Stimulated activated CD4-positive, alpha-beta T cell treated with anti-CD3 and anti-CD28 coated beads, Interleukin-12 subunit alpha, Interleukin-12 subunit beta, amount 100 ng/mL, for 24 hours (primary cell): ENCODE data around the gene NSDHL.
"Not testable (repeated sequence)": the region's sequence is repeated elsewhere in the genome, so short reads cannot be mapped to it uniquely, and the experiment has no call there.

Source experiments
- DNase-seq, 2 experiments: peaks; one replicate each; pipeline ENCODE4 v3.0.0-alpha.2; 2020; ENCODE audit warnings: low read depth in 2 of 2

The NSDHL gene

DNA sequence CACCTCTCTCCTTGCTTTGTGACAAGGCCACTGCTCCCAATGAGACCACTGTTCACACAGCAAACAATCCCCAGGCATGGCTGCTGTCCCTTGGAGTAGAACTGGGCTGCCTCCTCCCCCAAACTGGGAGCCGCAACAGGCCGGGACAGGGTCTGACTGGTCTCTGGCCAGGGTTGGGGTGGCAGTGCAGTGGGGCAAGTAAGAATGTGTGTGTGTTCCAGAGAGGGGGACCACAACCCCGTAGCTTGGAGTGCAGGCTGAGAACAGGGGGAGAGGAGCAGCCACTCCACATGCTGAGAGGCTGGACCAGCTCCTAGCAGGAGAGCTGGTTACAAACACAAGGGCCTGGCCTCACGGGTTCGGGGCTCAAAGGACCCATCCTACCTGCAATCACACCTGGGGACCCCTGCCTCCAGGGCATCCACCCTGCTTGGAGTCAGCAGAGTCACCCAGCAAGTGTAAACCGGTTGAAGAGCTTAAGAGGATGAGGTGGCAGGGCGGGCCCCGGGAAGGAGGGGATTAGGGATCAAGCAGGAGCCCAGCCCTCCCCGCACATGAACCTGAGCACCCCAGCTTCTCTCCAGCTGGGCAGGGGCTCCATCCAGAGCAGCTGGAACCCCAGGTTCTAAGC, 63.2 kb downstream of the NSDHL start:
- no peak for DNase-seq

DNA sequence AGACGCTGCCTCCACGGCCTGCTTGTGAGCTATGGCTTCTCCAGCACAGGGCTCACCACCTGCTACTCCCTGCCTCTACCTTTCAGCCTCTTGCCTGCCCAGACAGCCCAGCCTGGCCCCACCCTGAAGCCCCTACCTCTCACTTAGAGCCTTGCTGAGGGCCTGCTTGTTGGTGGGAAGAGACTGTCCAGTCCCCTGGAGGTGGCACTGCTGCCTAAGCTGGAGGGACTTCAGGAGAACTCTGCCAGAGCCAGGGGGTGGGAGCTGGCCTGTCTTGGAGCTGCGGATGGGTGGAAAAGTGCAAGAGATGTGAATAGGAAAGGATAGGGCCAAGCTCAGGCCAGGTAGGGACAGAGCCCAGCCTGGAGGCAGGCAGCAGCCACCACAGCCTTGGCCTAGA, 64.3 kb downstream of the NSDHL start:
- DNase-seq: no peak

DNA sequence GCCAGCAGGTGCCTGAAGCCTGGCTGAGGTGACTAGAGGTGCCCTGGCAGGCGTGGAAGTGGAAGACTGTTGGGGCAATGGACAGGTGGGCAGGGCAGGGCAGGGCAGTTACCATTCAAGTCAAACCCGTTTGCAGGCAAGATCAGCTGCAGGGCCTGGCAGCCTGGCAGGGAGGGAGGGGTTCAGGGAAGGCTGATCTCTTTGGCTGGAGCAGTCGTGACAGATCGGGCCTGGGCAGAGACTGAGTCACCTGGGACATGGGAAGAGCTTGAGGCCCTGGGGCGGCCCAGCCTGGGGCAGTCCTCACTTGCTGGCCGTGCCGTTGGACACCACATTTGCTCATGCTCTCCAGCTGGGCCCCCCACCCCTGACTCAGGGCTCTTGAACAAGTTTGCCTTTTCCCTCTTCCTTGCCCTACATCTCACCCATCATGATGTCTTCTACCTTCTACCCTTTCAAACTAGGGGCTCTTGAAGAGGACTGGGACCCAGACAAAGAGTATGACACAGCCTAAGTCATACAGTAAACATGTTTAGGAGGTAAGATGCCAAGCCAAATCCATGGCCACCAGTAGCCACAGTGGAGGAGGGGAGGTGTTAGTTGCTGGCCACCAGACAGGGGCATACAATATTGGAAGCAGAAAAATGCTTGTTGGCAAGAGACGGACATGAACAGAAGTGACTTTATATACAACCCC, 65.0 kb downstream of the NSDHL start:
- no peak for DNase-seq

DNA sequence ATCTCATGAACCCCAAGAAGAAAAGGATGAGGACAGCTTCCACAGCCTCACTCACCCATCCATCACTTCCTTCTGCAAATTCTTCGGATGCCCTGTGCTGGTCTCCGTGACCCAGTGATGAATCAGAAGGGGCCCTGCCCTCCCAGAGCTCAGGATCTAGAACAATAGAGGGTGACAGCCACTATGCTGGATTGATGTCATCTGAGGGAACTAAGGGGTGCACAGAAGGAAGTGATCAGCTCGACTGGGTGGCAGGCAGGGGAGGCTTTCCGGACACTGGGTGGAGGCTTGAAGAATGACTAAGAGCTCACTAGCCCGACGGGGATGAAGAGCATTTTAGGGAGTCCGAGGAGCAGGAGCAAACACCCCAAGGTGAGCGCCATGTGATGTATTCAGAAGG, 65.6 kb downstream of the NSDHL start:
- DNase-seq: no peak

DNA sequence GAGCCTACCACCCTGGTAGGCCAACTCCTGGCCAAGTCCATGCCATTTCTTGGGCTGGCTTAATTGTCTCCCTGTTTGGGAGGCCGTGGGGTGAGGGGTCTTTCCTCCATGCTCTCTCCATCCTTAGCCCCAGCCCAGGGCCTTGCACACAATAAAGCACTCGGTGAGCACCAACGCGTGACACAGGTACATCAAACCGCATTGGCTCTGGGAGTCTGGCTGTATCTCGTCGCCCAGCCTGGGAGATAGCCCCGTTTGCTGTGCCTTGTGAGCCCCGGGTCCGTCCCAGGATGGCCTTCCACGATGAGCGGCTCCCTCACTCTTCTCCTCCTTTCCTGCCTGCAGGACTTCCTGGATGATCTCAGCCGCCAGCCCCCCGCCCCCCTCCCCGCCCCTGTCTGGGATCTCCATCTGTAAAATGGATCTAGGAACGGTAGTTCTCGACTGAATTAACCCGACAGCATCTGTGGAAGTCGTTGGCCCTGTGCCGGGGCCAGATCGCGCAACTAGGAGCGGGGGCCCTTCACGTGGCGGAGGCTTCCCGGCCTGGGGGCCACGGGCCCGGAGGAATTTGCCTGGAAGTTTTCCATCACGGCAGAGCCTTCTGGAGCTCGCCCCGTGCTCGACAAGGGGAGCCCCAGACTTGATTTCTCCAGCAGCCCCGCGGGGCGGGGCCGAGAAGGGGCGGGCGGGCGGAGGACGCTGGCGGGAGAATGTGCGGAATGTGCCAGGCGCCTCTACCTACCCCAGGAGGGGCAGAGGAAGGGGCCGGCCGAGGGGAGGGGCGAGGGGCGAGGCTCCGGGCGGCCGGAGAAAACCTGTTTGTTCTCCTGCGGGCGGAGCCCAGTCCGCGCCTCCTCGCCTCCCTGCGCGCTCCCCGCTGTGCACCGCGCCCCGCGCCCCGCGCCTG, 66.6 kb downstream of the NSDHL start, which contains the start of gene ZNF185:
Gene ZNF185 (plus strand): TSS at position 846 of the 910 bp plus-strand sequence. CDS start 16,423 bp downstream, outside the sequence.
- peak in 1 of 2 experiments; percentile 6 for DNase-seq

DNA sequence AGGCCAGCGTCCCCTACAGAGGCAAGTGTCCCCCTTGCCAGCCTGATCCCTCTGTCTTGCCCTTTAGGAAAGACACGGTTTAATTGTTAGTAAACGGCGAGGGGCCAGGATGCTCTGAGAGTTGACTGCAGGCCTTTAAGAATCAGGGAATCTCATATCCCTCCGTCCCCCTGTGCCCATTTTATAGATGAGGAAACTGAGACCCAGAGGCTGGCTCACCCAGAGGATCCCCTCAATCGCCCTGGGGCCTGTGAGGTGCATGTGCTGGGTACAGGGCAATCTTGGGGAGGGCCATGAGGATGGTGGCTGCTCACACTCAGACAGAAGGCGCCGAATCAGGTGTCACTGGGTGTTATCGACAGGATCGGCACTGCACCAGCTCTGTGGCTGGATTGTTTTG, 67.6 kb downstream of the NSDHL start:
- no peak for DNase-seq

DNA sequence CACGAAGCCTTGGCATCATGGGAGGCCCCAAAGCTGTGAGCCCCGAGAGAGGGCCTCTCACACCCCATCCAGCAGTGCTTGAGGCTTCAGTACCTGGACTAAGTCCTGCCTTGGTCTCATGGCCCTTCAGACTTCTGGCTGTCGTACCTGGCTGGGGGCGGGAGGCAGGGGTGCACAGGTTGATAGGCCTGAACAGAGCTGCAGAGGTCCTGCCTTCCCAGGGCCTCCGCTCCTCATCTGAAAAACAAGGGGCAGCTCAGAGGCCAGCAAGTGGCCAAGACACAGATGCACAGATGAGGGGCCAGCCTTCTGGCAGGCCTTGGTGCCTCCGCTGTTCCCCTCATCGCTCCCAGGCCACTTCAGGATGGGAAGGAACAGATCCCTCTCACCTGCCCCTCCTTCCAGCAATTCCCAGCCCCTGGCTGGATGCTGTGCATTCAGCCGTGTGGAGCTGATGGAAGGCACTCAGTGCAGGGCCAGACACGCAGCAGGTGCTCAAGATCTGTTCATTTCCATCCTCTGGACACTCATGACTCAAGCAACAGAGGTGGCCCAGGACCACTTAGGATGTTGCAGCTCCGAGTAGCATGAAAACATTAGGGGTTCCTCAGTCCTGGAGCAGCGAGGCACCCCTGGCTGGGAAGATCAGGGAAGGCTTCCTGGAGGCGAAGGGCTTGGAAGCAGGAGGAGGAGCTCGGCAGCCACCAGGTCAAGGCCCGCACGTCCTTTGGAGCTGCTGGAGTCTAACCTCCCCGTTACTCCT, 68.4 kb downstream of the NSDHL start:
- no peak for DNase-seq

DNA sequence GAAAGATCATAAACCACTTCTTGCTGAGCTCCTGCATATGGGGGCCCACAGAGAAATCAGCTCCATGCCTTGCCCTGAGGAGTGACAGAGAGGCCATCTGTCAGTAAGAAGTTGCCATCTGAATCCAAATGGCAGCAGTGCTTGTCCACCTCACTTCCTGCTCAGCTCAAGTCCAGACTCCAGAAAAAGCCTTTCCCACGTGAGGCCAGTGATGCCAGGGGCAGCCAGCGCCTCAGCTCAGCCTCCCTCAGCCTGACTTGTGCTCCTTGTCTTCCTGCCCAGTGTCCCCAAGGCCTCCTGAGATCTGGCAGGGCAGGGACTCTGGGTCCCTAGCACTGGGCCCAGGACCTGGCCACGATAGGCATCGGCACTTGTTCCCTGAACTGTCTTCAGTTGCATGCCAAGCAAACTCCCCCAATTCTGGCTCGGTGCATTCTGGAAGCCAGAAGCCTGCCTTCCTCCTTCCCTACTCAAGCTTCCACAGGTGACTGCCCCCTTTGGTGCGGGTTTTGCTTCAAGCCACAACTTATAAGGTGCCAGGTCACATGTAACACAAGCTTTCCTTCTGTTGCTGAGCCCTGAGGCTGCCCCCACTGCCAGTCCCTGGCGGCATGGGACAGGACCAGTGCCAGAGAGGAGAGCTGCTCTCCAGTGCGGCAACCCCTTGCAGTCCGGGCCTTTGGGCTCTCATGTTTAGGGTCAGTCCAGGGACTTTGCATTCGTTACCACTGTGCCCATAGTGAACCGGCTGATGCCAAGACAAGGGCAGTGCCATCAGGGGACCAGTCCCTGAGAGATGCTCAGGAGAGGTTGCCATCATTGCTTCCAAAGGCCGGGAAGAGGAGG, 69.2 kb downstream of the NSDHL start:
- no peak for DNase-seq

DNA sequence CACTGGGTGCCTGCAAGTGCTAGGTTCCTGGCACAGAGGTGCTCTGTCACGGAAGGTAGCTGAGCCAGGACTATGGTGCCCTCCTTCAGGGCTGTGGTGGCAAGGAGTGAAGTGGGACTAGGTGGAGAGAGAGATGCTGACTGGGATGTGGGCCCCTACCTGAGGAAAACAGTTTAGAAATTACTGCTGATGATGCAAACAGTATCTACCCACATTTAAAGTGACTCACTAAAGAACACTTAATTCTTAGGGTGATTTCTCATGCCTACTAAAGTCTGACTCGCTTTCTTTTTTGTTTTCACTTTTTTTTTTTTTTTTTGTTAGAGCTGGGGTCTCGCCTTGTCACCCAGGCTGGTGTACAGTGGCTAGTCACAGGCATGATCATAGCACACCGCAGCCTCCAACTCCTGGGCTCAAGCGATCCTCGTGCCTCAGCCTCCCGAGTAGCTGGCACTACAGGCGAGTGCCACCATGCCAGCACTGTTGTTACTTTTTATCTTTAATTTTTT, 70.1 kb downstream of the NSDHL start:
- no peak for DNase-seq

DNA sequence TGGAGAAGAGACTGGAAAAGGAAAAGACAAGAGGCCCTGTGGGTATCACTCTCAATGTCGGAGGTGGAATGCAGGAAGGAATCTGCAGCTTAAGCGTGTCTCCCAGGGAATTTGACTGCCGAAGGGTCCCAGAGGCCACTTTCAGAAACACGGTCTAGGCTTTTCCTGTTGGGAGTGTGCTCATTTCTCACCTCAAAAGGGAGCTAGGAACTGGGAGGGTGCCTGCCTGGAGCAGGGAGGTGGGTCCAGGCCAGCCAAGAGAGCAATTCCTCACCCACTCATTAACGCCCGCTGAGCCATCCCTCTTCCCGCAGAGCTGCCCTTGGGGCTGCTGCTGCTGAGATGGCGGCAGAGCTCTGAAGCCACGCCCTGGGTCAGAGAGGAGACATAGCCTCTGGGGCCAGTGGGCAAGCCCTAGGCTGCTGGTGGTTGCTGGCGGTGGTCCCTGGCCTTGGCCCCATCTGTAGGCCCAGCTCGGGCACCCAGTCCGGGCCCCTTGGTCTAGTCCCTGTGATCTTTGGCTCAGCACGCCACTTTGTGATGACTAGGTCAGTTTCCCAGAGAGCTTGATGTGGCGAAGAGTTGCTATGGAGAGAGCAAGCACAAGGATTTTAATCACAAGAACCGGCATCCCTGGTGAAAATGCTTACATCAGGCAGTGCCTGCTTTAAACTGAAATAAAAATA, 71.1 kb downstream of the NSDHL start:
- DNase-seq: no peak

DNA sequence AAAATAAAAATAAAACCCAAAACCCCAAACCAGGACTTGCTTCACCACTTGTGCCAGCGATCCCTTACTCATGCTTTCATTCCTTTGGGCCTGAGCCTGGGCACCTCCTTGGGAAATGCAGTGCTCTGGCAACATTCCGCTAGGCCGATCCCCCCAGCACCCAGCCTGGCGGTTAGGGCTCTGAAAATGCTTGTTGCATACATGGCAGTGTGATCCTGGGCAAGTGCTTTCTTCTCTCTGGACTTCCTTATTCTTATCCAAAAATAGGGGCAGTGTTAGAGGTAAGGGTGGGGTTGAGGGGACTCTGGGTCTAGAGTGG, 71.6 kb downstream of the NSDHL start:
- DNase-seq: no peak

DNA sequence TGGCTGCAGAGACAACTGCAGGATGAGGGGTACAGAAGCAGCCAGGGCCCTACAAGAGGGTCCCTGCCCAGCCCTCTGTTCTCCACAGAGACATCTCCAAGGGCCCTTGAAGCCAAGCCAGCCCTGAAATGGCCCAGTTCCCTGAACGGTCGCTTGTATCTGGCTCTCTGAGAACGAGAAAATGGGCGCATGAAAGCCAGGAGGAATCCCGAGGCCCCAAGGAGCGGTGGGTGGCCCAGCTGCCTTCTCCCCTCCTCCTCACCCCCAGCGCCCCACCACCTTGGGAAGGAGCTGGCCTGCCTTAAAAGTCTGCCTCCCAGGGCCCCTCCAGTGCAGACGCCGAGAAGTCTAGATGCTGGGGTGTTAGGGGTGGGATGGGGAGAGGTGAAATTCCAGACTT, 72.7 kb downstream of the NSDHL start:
- no peak for DNase-seq

DNA sequence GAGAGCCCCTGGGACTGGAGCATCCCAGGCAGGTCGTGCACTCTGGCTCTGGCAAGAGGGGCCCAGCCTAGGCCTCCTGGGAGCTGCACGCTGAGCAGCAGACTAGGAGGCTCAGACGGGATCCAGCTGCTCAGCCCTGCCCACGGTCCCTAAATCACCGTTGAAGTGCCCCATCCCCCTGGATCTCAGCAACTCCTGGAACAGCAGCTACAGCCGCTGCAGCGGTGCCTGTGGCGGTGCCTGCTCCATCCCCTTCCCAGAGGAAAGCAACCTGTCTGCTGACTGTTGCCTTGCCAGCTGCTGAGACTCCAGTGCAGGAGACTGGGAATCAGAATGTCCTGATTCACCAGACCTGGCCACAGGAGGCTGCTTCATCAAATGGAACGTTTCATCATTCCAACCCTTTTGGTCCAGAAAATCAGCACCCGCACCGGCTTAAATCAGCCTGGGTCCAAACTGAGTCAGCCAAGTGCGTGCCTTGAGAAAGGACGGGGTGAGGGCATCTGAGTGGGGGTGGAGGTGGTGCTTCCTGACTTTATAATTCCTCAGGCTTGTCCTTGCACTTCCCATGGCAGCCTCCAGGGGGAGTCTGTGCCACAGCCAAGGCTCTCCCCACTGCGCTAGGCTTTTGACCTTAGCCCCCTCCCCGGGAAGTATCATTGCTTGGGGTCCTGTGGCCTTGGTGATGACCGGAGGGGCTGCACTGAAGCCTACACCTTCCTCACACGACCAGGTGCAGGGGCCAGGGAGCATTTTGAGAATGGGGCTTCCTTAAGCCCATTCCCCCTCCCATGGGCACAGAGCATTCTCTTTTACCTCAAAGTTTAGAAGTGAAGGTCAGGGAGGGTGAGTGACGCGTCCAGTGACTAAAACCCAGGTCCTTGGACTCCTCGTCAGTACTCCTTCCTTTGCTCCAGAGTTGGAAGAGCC, 73.6 kb downstream of the NSDHL start:
- peak in 1 of 2 experiments; percentile 25 for DNase-seq

DNA sequence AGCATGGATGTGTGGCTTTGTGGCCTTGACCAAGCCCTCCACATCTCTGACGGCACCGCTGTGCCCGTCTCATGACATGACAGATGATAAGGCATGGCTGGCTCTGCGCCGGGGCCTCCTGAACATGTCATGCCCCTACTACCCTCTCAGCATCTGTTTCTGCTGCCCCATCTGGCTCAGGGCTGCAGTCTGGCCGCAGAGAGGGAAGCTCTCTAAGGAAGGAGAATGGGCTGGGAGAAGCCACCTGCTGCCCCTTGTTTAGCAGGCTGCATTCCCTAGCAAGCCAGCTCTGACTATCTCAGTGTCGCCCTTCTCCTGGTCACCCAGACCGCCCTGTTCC, 74.2 kb downstream of the NSDHL start:
- no peak for DNase-seq

DNA sequence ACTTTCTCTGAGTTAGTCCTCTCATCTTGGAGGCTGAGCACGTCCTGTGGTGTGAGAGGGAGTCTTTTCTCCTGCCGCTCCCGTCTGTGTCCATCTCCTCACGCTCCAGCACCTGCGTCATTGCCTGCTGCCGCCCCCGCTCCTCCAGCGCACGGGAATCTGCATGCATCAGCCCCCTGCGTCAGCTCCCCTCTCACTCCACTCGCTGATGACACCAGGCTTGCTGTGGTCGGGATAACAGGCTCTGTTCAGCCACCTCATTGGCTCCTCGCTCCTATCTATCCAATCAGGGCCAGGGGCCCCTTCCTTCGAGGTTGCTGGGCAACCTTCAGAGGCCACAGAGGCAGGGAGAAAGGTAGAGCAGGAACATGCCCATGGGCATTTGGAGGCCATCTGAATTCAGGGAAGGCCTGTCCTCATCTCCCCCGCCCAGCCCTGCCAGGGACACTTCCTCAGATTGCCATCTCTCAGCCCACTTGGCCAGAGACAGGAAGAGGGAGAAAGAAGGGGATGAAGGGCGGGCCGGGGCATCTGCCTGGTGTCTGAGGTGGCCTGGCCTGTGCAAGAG, 76.3 kb downstream of the NSDHL start:
- DNase-seq: no peak

DNA sequence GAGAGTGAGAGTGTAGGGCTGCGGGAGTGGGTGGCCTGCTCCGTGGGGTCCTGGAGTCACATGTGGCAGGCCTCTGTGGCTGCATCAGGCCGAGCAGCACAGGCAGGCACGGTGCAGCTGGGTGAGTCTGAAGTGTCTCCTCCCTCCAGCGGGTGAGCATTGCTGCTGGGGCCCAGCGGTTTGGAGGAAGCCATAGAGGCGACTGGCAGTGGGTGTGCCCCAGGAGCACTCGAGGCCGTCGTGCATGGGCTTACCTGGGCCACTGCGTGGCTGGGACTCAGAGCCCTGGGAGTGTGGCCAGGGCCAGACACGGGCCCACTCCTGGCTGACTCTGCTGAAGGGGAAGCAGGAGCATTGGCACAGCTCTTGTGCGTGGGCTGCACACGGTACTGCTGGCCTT, 77.6 kb downstream of the NSDHL start:
- no peak for DNase-seq

DNA sequence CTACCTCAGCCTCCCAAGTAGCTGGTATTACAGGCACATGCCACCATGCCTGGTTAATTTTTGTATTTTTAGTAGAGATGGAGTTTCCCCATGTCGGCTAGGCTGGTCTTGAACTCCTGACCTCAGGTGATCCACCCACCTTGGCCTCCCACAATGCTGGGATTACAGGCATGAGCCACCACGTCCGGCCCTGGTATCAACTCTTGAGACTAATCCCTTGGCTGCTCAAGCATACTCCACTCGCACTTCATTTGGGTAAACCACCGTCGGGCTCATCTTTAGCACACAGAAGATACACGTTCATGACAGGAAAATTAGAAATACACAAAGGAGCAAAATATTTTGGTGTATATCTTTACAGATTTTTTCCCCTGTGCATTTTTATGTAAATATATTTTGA, 79.2 kb downstream of the NSDHL start:
- not testable (repeated sequence) for DNase-seq

DNA sequence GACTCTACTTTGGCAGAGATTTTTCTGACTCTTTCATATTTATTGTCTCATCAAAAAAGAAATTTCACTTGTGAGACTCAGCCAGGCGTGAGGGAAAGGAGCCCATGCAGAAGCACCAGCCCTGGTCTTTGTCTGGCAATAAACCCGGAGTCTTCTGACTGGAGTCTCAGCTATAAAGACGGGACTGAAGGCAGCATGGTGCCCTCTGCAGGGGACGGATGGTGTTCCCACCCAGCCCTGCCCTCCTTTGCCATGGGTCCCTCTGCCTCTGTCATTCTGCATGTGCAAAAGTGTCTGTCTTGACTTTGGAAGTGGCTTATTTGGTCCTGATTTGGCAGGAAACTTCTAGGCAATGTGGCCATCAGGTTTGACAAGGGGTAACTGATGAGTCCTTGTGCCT, 81.2 kb downstream of the NSDHL start:
- DNase-seq: no peak

DNA sequence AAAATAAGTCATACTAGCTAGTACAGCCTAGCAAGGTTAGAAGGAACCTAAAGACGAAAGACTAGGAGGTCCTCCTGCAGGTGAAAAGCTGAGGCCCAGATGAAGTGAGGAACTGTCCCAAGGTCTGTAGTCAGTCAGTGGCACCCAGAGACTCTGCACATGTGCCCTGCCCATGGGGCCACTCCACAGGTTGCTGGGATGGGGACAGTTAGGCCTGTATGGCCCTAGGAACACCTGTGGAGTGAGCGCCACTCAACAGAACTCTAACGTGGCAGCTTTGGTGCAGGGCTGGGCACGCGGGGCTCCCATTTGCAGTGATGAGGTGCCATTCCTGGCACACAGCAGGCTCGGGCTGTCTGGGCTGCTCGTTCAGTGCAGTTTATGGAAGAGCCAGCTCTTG, 81.8 kb downstream of the NSDHL start:
- no peak for DNase-seq
